Measurements from ENCODE around the gene NFE2L3.
A peak's percentile ranks its signal among the peaks of the same experiment; 100 is the strongest.
"Not testable (repeated sequence)": the region's sequence is repeated elsewhere in the genome, so short reads cannot be mapped to it uniquely, and the experiment has no call there.

The NFE2L3 gene

DNA sequence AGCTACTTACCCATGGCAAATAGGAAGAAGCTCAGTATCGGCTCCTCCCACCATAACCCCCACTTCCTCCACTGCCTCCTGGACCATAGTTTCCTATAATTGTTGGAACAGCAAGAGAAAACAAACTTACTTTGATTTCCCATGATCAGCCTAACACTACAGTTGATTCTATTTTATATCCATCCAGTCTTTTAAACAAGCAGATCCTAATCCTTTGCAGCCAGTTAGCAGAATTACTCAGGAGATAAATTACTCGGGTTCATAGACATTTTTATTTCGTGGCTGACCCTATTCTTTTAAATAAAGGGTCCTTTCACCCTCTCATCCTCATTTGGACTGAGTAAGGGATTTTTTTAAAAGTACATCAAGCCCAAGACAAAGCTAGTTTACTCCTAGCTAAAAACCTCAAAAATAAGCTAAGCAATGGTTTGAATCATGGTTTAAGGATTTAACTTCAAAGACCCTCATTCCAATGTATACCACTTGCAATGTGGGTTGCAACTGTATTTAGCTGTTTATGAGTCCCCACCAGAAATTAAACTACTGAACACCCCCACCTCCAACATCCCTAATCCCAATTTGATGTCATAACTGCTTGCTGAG is 40.6 kb downstream of the NFE2L3 start:
- DNase-seq (ENCODE audit: low spot score) = no peak
- TF ChIP-seq, protein P1, sequence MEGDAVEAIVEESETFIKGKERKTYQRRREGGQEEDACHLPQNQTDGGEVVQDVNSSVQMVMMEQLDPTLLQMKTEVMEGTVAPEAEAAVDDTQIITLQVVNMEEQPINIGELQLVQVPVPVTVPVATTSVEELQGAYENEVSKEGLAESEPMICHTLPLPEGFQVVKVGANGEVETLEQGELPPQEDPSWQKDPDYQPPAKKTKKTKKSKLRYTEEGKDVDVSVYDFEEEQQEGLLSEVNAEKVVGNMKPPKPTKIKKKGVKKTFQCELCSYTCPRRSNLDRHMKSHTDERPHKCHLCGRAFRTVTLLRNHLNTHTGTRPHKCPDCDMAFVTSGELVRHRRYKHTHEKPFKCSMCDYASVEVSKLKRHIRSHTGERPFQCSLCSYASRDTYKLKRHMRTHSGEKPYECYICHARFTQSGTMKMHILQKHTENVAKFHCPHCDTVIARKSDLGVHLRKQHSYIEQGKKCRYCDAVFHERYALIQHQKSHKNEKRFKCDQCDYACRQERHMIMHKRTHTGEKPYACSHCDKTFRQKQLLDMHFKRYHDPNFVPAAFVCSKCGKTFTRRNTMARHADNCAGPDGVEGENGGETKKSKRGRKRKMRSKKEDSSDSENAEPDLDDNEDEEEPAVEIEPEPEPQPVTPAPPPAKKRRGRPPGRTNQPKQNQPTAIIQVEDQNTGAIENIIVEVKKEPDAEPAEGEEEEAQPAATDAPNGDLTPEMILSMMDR (IDR thresholded peaks at IDR 0.05; ENCODE audit: extremely low read depth, missing control alignments) = no peak

DNA sequence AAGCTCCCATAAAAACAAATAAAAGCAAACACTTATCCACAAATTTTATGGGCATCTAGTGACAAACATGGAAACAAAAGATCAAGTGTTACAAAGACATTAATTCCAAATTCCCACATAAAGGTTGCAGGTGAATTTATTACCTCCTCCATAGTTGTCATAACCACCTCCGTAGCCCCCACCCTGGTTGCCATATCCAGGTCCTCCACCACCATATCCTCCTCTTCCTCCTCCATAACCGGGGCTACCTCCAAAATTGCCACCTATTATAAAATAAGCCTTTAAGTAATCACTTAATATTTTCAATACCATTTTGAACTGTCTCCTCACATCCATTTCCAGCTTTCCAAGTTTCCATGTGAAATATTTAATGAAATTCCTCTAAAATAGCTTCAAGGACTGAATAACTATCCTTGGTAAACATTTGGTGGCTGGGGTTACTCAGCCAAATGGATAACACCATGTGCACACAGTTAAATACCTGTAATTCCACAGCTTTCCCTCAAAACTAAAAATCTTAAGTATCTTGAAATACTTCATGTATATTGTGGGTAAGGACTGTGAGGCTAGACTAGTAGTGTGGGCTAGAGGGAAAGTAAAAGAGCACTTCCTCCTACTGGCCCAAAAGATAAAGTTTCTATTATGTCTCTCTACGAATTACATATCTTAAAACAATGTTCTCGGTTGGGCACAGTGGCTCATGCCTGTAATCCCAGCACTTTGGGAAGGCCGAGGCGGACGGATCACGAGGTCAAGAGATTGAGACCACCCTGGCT is 41.6 kb downstream of the NFE2L3 start:
- no peak for DNase-seq (ENCODE audit: low spot score)
- TF ChIP-seq, protein P1 (IDR thresholded peaks at IDR 0.05; ENCODE audit: extremely low read depth, missing control alignments) = no peak

DNA sequence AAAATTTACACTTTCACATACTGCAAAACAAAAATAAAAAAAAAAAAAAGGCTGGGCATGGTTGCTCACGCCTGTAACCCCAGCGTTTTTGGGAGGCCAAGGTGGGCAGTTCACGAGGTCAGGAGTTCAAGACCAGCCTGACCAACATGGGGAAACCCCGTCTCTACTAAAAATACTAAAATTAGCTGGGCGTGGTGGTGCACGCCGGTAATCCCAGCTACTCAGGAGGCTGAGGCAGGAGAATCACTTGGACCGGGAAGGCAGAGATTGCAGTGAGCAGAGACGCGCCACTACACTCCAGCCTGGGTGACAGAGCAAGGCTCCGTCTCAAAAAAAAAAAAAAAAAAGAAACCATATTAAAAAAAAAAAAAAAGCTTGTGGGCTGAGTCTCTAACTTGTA is 42.8 kb downstream of the NFE2L3 start:
- DNase-seq (ENCODE audit: low spot score) = not testable (repeated sequence)

DNA sequence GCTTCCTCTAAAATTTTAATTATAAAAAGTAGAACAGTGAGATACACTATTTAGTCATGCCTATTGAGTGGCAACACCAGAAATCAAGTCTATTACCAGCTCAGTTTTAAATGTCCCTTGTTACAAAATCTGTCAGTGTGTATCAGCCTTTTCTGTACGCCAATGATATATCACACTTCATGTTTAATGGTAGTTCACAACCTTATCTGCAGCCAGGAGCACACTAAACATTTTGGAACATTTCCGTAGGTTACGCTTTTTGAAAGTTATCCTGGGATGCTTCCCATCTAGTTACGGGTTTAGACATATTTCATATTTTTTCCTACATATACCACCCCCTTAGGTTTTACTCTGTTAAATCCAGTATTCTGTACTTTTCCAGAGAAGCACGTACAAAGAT is 43.2 kb downstream of the NFE2L3 start:
- TF ChIP-seq, protein P1 (IDR thresholded peaks at IDR 0.05; ENCODE audit: extremely low read depth, missing control alignments) = no peak
- no peak for DNase-seq (ENCODE audit: low spot score)

DNA sequence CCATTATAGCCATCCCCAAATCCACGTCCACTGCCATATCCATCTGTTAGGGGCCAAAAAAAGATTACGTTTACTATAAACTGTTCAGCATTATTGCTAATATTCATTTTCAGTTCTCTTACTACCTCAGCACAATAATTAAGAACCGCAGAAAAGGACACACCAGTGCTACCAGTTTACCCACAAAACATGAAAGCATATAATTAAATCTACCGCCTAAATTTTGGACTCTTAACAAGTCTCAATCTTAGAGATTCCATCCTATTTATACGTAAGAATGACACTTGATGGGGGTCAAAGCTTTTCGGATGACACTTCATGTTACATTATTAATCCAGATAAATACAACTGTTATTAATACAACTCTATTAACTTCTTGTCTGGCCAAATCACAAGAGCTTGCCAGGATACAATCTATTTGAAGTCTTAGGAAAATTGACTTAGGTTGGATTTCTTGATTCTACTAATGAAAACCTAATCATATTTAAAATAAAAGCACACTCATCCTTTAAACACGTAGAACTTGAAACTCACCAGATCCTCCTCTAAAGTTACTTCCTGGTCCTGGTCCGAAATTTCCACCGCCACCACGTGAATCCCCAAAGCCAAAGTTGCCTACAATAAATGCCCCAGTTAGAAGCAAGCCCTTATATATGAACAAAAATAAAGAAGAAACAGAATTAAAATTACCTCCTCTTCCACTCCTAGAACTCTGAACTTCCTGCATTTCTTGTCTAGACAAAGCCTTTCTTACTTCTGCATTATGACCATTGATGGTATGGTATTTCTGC is 44.1 kb downstream of the NFE2L3 start:
- TF ChIP-seq, protein P1 (IDR thresholded peaks at IDR 0.05; ENCODE audit: extremely low read depth, missing control alignments) = no peak
- no peak for DNase-seq (ENCODE audit: low spot score)

DNA sequence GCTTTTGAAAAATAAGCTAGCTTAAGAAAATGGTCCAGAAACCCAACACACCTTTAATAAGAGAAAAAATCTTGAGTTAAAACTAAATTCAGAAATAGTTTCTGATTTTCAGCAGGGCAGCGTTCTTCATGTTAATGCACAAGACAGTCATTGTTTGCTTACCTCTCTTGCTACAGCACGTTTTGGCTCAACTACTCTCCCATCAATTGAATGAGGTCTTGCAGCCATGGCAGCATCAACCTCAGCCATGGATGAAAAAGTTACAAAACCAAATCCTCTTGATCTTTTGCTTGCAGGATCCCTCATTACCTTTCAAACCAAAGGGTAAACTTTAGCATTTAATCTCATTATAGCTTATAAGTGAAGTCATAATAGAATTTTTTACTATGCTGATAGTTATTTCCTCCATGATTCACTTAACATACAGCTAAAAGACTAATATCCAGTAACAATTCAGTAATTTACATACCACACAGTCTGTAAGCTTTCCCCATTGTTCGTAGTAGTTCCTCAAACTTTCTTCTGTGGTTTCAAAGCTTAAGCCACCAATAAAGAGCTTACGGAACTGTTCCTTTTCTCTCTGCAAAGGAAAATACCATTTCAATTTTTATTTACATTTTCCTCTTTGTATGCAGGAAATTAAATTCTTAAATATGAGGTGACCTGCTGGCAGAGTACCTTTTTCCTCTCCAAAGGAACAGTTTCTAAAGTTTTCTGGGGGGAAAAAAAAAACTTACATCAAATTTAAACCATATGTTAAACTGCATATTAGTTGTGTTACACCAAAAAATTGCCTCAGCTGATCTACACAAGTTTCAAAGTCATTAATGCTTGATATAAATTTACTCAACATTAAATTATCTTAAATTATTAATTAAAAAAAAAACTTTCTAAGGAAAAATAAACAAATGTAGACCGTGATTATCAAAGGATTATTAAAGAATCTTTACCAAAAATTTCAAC is 45.4 kb downstream of the NFE2L3 start:
- no peak for DNase-seq (ENCODE audit: low spot score)
- TF ChIP-seq, protein P1 (IDR thresholded peaks at IDR 0.05; ENCODE audit: extremely low read depth, missing control alignments) = no peak

DNA sequence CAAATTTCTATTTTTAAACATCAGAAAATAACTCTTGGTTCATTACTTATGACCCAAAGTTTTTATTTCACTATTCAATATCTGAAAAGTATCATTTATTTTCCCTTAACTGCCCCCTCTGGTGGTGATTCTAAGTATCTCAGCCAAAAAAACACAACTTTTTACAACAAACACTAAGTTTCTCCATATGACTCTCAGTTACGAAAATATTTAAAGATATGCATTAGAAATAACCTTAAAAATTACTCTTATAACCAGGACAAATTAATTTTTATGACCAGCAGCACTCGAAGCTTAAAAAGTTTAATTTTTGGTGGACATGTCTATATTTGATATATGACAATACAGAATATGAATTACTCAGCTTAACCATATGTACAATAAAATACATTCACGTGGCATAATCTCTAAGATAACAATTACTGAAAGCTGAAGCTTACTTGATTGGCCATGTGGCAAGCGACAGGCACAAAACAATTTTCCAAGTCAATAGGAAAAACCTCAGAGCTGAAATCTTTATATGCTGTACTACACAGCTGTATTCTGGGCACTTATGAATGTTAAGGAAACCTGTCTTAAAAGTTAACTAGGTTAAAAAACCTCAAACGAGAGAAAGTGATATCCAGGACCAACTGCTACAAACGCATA is 46.3 kb downstream of the NFE2L3 start:
- DNase-seq (ENCODE audit: low spot score) = no peak
- TF ChIP-seq, protein P1 (IDR thresholded peaks at IDR 0.05; ENCODE audit: extremely low read depth, missing control alignments) = peak; percentile 13
